ENCODE data around the gene UNC5C.

Gene UNC5C

DNA sequence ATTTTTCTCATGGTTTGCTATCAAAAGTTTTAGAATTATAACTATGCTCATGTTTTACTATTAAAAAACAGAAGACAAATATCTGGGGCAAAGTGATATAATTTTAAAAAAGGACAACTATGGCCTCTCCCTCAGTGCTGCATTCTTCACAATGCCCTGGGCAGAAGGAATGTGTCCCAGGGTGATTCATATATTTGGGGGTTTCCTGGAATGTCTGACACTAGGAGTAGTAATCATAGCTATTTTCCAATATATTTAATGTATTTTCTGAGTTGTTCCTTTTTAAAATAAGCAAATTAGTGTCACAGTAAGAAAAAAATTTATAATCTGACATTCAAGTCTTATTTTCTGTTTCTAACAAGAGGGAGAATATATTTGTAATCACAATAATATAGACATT, 281.7 kb downstream of the UNC5C start:
- DNase-seq (ENCODE audit: low spot score) = peak; percentile 19

DNA sequence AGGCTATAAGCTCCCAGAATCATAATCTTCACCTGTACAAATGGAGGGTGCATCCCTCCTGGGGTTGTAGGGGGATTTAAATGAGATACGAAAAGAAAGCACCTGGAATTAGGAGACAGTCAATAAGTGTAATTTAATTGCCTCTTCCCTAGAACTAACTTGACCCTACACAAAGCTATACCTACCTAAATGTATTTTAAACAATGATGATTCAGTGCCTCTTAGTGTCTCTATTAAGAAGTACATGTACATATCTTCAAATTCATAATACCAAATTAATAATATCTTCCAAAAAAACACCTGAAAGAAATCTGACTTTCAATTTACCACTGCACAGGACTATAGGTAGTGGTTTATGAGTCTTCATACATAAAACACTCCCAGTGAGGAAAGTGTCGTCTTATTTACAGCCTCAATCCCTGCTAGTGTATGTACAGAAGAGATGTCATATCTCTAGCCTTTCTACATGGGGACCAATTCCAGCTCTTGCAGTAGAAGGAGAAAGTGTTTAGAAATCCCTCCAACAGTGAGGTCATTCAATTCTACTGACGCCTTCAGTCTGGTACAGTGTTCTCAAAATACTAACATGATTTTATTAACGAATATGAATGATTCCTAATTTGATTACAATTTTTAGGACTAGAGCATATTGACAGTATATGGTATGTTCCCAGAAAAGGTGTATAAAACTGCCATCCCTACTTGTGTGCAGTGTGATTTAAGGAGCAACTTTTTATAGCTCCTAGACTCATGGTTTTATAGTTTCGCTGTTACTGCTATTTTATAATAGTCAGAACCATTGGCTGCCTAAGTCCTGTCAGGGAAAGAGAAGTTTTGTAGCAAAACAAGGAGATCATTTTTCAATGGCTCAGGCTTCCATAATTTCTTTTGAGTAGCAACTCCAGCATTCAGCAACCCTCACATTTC, 282.7 kb downstream of the UNC5C start:
- DNase-seq (ENCODE audit: low spot score) = no peak

DNA sequence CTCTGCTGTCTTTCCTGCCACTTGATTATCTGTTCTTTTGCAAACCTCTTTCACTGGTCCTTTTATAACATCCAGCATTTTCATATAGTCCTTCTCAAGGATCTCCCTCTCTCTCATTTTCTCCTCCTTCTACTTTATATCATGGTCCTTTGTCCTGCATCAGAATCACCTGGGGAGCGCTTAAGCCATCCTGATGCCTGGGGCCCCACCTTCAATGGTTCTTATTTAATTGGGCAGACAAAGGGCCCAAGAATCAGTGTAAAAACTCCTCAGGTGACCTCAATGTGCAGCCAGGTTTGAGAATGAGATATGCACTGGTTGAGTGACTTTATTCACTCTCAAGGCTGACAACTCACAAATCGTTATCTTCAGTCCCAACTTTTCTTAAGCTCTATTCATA, 283.9 kb downstream of the UNC5C start:
- DNase-seq (ENCODE audit: low spot score) = no peak

DNA sequence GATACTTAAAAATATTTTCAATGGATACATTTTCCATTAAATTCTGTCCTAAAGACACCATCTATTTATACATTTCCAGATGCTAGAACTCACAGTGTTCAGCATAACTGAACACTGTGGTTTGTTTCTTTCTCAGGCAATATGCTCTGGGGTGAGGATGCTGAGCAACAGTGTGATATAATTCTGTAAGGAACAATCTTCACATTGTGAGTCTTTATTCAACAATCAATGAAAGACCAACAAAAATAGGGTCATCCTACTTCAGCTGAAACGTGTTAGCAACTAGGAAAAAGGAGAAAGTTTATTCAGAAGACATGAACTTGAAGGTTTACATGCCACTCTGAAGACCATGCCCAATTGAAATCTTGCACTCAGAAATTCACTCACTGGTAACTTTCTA, 284.8 kb downstream of the UNC5C start:
- DNase-seq (ENCODE audit: low spot score) = no peak

DNA sequence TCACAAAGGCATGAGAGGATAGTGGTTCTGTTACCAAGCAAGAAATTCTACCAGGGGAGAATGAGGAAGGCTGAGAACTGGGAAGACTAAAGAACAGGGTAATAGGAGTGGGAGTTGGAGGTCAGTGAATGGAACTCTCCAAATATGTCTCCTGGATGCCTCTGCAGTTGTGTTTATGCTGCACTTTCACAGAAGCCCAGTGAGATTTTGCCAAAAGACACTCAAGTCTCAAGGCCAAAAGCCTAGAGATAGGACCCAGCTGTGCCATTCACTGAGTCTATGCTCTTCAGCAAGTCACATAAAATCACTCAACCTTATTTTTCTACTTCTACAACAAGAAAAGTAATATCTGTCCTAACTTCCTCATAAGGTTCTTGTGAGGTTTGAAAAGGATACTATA, 285.4 kb downstream of the UNC5C start:
- DNase-seq (ENCODE audit: low spot score) = no peak

DNA sequence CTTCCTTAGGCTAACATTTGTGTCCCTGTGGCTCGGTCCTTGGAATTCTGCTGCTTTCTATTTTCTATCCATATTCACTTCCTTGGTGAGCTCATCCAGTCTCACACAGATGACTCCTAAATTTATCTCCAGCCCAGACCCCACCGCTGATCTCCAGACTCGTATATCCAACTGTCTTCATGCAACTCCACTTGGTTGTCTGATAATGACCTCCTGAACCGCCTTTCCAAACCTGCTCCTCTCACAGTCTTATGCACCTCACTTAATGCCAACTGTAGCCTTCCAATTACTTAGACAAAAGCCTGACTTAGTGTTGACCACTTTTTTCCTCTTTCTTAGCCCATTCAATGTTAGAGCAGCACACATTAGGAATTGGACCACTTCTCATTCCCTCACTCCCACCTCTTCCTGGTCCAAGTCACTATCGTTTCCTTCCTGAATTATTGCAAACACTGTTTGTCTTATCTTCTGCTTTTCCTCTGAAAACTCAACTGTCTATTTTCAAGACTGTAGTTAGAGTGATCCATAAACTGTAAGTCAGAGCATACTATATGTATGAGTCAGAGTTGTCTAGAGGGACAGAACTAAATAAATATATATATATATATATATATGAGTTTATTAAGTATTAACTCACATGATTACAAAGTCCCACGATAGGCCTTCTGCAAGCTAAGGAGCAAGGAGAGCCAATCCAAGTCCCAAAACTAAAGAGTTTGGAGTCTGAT, 292.5 kb downstream of the UNC5C start:
- DNase-seq (ENCODE audit: low spot score) = no peak

DNA sequence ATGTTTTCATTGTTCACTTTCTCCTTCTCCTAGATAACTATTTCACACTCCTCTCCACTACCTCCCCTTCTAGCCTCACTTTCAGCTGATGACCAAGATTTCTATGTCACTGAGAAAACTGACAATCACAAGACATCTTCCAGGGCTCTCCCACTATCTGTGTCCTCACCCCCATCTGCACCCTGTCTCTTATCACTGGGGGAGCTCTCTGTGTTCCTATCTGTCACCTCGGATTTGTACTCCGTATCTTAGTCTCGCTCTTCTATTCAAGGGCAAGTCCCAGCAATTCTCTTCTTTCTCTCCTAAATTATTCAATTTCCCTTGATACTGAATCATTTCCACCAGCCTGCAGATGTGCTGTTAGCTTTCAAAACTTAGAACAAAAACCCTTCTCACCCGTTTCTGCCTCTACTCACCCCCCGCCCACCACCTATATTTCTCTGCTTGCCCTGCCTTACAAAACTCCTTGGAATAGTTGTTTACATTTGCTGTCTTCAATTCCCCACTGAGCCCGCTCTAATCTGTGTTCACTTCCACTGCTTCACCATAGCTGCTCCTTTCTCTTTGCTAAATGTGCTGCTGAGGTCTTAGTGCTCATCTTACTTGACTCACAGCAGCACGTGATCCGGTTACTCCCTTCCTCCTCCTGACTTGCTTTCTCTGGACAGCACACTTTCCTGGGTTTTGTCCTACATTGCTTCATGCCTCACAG, 293.2 kb downstream of the UNC5C start:
- DNase-seq (ENCODE audit: low spot score) = peak; percentile 48

DNA sequence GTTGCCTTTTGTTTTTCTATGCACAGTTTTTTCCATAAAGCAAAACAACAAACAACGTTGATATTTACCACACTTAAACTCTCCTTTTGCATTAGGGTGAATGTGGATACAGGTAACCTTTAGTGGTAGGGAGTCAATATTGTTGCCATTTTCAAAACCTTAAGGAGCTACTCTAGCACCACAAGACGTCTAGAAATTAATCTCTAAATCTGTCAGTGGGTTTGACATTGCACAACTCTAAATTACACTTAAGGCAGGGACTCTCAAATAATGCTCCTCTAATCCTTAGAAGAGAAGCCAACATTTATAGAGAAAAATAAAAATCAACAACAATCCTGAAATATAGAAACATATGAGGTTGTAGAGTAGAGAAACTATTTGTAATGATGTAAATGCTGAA, 297.2 kb downstream of the UNC5C start:
- no peak for DNase-seq (ENCODE audit: low spot score)

DNA sequence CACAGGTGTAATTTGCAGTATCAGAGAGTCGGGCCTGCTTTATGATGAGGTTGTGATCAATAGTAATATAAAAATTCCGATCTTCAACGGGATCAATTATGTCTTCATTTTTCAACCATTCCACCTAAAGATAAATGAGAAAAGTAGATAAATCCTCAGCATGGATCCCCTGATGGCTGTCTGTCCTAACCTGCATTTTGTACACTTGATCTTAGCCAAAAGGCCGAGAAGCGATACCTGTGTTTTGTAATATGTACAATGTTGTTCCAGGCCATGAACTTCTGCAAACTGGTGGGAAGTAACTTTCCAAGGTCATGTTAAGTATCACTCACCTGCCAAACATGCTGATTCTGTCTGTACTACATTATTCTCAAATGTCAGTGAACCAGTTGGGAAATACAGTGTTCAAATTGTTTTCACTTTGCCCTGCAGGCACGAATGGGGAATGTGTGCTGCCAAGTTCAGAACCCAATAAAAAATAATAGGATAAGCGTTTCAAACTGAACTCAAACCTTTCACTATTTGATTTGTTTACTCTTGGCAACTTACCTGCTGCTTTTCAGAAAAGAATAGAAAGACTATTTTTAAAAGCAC, 298.1 kb downstream of the UNC5C start:
- DNase-seq (ENCODE audit: low spot score) = no peak

DNA sequence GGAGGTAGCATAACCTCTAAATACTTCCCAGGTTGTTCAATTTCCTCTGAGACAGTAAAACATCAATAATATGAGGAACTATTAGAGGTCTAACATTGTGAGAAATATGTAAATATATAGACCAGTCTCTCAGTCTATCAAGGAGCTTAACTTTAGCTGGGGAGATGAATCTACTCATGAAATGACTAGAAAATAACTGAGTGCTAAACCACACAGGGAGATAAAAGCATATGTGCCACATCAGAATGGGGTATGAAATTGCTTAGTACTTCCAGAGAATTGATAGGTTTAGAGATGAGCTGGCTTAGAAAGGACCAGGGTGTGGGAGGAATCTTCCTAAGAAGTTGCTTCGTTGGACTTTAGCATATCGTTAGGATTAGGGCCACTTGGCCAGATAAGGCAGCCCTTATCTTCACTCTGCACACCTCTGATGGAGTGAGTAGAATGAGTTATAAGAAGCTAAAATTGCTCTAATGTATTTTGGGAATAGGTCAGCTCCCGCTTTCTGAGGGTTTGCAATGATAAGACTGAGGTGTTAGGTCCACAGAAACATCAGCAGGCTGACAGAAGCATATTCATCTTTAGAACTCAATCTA, 299.2 kb downstream of the UNC5C start:
- DNase-seq (ENCODE audit: low spot score) = no peak

DNA sequence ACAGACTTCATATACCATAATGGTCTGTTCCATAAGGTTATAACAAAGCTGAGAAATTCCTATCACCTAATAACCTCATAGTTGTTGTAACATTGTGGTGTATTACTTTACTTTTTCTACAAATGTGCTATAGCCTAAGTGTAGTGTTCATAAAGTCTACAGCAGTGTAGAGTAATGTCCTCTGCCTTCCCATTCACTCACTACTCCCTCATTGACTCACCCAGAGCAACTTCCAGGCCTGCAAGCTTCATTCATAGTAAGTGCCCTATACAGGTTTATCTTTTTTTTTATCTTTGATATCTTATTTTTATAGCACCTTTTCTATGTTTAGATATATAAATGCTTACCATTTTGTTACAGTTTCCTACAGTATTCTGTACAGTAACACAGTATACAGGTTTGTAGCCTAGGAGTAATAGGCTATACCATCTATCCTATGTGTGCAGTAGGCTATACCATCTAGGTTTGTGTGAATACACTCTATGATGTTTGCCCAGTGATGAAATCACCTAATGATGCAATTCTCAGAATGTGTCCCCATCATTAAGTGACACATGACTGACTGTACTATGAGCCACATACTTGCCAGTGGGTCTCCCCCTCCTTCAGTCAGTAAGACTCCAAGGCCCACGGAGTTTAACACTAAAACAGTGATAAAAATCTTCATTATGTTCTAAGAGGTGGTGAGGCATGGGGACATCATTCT, 299.9 kb downstream of the UNC5C start:
- DNase-seq (ENCODE audit: low spot score) = no peak

DNA sequence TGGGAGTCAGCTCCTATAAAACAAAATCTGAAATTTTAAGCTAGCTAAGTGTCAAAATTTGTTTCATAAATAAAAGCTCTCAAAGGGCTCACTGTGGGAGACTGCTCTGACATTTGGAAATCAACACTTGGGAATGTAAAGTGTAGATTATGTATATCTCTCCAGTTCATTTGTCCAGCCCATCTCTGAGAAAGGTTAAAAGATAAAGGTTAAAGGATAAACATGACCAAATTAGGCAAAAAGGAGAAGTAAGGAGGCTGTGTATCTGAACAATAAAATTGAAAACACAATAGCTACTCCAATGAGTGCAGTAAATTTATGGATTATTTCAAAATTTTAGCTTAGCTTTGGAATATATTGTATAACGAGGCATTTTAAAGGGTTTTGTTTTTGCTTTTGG, 304.9 kb downstream of the UNC5C start:
- DNase-seq (ENCODE audit: low spot score) = no peak

DNA sequence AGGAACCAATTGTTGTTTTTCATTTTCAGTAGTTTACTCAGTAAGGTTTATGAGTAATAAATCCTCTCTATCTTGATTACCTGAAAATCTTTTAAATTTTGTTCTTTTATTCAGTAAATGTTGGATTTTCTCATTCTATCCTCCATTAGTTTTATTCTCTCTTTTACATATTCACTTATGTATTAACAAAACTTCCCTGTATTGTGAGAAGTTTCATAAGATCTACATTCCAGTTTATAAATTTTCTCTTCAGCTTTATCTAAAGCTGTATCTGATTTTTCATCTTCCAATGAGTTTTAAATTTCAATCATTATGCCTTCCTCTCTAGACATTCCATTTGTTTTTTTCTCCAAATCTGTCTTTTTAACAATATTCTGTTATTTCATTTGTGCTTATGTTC, 310.2 kb downstream of the UNC5C start:
- DNase-seq (ENCODE audit: low spot score) = no peak

DNA sequence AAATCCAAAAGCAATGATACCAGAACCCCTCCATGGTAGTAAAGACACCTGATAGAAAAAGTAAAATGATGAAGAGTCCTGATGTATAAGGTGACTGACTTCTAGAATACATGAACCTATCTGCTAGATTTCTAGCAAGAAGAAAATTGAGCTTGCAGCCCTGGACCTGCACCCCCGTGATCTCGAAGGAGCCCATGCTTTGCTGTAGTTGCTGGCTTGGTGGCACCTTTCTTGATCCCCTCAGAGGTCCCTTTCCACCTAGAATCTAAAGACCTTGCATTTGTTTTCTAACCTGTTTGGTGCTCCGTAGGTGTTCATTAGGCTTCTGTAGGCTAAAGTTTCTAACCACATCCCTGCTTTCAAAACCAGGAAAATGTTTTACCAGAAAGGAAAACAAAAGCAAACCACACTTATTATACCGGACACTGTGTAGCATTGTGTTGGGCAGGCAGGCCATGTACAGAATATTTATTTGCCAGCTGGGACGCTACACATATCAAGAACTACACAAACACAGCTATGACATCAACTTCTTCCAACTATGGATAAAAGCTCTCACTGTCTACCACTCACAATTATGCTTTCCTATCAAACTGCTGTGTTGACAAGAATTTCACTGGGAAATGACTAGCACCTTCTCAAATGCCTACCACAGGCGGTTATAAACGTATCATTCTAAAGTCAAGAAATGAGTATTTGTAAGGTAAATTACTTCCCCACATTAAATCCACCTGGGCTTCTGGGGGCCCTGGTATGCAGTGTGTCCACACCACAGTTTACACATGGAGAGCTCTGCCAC, 316.2 kb downstream of the UNC5C start:
- no peak for DNase-seq (ENCODE audit: low spot score)

DNA sequence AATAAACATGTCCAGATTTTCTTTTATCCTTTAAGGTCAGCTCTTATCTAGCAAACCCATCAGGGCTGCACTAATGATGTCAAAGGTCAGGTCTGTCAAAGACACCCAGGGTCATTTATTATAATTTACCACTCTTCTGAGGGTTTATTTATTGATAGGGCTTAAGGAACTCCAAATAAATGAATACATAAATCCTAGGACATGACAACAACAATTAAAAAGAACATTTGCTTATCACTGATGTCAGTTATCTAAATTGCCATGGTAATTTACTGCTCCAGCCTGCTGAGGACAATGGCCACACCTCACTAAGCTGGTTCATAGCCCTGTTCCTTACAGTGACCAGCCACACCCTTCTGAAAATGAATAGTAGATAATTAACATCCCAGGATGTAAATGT, 317.1 kb downstream of the UNC5C start:
- no peak for DNase-seq (ENCODE audit: low spot score)

DNA sequence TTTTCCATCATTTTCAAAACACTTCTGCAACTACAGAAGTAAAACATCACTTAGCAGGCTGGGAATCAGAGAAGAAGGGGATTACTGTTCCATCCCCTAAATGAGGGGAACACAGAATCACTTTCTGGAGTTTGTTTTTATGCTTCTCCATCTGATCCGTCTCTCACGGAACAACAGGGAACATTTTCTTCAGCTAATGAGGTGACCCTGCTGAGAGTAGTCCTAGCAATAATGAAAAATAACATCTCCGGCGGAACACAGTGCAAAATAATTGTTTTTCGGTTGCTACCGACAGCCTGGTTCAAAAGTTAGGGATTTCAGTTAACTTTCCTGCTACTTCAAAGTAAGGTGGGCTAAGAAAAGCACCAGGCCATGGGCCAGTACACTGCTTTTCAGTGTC, 322.9 kb downstream of the UNC5C start:
- no peak for DNase-seq (ENCODE audit: low spot score)

DNA sequence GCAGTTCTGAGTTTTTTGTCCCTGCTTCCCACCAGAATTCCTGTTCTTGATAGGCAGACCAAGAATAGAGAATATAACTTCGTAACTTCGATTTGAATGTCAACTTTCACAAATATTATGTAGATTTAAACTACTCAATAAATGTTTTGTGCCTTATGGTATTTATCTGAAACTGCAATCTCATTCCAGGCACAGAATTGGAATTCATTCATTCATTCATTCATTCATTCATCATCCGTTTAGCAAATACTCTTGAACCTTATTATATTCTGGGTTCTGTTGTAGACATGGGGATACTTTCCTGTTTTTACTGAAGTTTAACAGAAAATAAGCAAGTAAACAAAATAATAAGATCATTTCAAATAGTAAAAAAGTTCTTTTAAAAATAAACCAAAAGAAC, 324.4 kb downstream of the UNC5C start:
- DNase-seq (ENCODE audit: low spot score) = no peak

DNA sequence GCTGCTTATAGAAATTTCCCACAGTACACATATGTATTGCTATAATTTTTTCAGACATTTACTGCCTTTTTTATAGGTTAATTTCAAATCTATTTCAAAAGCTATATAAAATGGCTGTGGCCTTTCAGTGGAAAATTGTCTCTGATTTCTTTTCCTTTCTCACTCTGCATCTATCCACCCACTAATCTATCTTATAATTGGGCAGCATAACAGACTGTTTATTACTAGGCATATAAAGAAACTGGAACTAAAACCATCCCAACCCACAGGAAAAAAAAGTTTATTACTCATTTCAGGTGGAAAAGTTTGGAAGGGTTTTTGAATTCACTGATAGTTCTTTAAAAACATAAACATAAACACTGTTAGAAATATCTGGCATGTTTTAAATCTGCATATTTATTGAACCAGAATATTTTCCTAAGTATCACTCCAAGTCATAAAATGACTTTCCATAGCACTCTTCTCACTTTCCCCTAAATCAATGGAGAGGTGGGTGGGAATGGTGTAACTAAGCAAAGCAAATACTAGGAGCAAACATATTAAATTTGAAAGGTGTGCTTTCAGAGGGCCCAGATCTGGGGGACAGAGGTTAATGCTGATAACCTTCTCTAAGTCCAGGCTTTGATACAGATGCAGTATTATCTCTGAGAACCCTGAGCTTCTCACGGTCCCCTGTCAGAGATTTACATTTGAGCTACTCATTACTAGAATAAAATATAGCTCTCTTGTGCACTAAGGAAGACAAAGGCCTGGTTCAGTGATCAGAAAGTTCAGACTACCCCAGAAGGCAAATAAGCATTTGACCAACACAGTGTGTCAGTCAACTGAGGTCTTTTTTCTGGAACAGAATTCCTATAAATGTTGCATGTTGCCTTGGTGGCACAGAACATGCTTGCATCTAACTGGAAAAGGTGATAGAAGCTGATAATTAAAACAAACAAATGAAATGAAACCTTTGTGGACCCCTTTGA, 328.3 kb downstream of the UNC5C start:
- DNase-seq (ENCODE audit: low spot score) = no peak

DNA sequence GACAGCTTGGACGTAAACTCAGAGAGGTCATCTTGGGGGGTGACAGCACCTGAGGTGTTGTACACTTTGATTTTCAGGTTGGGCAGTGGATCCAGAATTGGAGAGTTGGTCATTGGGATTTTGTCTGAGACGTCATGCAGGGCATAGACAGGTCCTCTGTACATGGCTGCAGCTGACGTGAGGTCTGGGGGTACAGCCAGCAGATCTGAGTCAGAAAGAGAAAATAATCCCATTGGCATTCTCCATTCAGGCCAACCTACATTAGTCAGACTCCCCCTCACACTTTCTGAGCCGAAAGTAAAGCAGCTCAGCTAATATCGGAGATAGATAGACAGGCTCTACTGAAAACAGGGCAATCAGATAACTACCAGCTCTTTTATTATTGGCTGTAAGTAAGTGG, 329.7 kb downstream of the UNC5C start:
- DNase-seq (ENCODE audit: low spot score) = peak; percentile 59
